GM12878 (cell line): ENCODE results near the gene OSTC. TPM values are rescaled to one million over a fixed set of nuclear protein-coding genes. Genes with fewer than 3 reads are reported as not detected.

ENCODE experiments used
- ATAC-seq: fragments of 200-7000 bp; cut with Tn5 transposase; 3 replicates; pipeline ENCODE4 v1.9.1; 2020; ENCODE audit warnings: mild to moderate bottlenecking, moderate library complexity
- BruUV-seq: library from RNA; stranded (reverse); fragments of 400-500 nt; replicated peaks from 2 replicates; lab custom pipeline; 2021; lab: Mats Ljungman, UMichigan
- CTCF ChIA-PET: fragments of 300-600 bp; sonication (Branson Sonifier 250); formaldehyde crosslinking; extraction: SDS; loops from one replicate; lab custom pipeline; 2021; ENCODE audit warnings: inconsistent platforms; lab: Yijun Ruan, JAX
- POLR2A ChIA-PET: fragments of 350-600 bp; formaldehyde crosslinking; extraction: SDS; loops from one replicate; lab custom pipeline; 2021; ENCODE audit warnings: inconsistent platforms; lab: Charles Lee
- RAD21 ChIA-PET: fragments of 300-600 bp; sonication (Branson Sonifier 250); formaldehyde crosslinking; loops from one replicate; lab custom pipeline; 2023; ENCODE audit warnings: antibody characterized with exemption; ENCODE audit not compliant: unreplicated experiment; lab: Charles Lee
- SMC1A ChIA-PET: fragments of 300-600 bp; sonication (Branson Sonifier 250); formaldehyde crosslinking; loops from one replicate; lab custom pipeline; 2023; ENCODE audit not compliant: unreplicated experiment, uncharacterized antibody; lab: Charles Lee
- DNase-seq: peaks from one replicate; pipeline ENCODE4 v3.0.0-alpha.2; 2011; ENCODE audit warnings: low read depth, low spot score
- FAIRE-seq: peaks from 3 replicates; lab custom pipeline; 2011; peaks lifted over from hg19 to GRCh38; lab: Jason Lieb, UNC
- H2AFZ ChIP-seq: 2 replicates; pipeline ENCODE4 v1.6.0; 2011; ENCODE audit warnings: low read depth, low read length, control low read depth; ENCODE audit not compliant: control insufficient read depth
- H3K27ac ChIP-seq: 2 replicates; pipeline ENCODE4 v1.5.1; 2011; ENCODE audit warnings: control low read depth; ENCODE audit not compliant: control insufficient read depth, insufficient read depth
- H3K27me3 ChIP-seq, 2 experiments: replicated peaks in 1 of 2; 2 replicates each; pipeline versions ENCODE4 v1.6.0 to v1.6.1; 2011; ENCODE audit warnings: low read length in 1 of 2; ENCODE audit not compliant: control insufficient read depth in 2 of 2, insufficient read depth in 2 of 2
- H3K36me3 ChIP-seq, 2 experiments: 2 replicates each; pipeline ENCODE4 v1.5.1; 2011; ENCODE audit warnings: low read length in 1 of 2; ENCODE audit not compliant: control insufficient read depth in 2 of 2, insufficient read depth in 2 of 2
- H3K4me1 ChIP-seq: 2 replicates; pipeline ENCODE4 v1.6.1; 2011; ENCODE audit warnings: mild to moderate bottlenecking, low read length, moderate library complexity, mixed read lengths; ENCODE audit not compliant: control insufficient read depth, insufficient read depth
- H3K4me2 ChIP-seq: 2 replicates; pipeline ENCODE4 v1.6.0; 2011; ENCODE audit warnings: control low read depth; ENCODE audit not compliant: control insufficient read depth, insufficient read depth
- H3K4me3 ChIP-seq: fragments of 200-600 bp; sonication (generic); 2 replicates; pipeline ENCODE4 v1.5.1; 2016
- H3K79me2 ChIP-seq: 2 replicates; pipeline ENCODE4 v1.6.0; 2011; ENCODE audit warnings: low read length; ENCODE audit not compliant: control insufficient read depth, insufficient read depth
- H3K9ac ChIP-seq: 2 replicates; pipeline ENCODE4 v1.8.0; 2011; ENCODE audit warnings: low read length, control low read depth, mixed read lengths; ENCODE audit not compliant: control insufficient read depth, insufficient read depth
- H3K9me3 ChIP-seq: replicated peaks from 3 replicates; pipeline ENCODE4 v1.5.1; 2011; ENCODE audit warnings: mild to moderate bottlenecking, low read length; ENCODE audit not compliant: control insufficient read depth, insufficient read depth
- H4K20me1 ChIP-seq: 2 replicates; pipeline ENCODE4 v1.6.0; 2011; ENCODE audit not compliant: control insufficient read depth, insufficient read depth
- ASH2L ChIP-seq: fragments of 300-600, 200-600 bp; sonication (generic); IDR thresholded peaks from 2 replicates; pipeline ENCODE4 v1.6.1; 2017; ENCODE audit warnings: low read depth, mild to moderate bottlenecking, borderline replicate concordance
- CREM ChIP-seq: IDR thresholded peaks from 2 replicates; pipeline ENCODE4 v1.6.1; 2014; ENCODE audit warnings: antibody characterized with exemption, low read depth
- EED ChIP-seq: sonication (generic); IDR thresholded peaks from 2 replicates; pipeline ENCODE4 v1.6.1; 2016; ENCODE audit warnings: antibody characterized with exemption, low read depth
- HDAC2 ChIP-seq: fragments of 200-600 bp; sonication (generic); IDR thresholded peaks from 2 replicates; pipeline ENCODE4 v1.6.1; 2017
- KAT2A ChIP-seq: conservative IDR thresholded peaks from 2 replicates; pipeline ENCODE4 v1.6.1; 2011; ENCODE audit warnings: low read depth, low read length; ENCODE audit not compliant: control insufficient read depth
- SMAD5 ChIP-seq: IDR thresholded peaks from 2 replicates; pipeline ENCODE4 v1.6.1; 2016; ENCODE audit warnings: antibody characterized with exemption, low read depth
- STAT3 ChIP-seq: IDR thresholded peaks from 2 replicates; pipeline ENCODE4 v1.6.1; 2011; ENCODE audit warnings: low read depth, low read length, improper control_type of control experiment
- ZBTB33 ChIP-seq: fragments of 450-650 bp; IDR thresholded peaks from 2 replicates; pipeline ENCODE4 v1.6.1; 2017; ENCODE audit warnings: mild to moderate bottlenecking
- ZNF217 ChIP-seq: fragments of 450-650 bp; IDR thresholded peaks from 2 replicates; pipeline ENCODE4 v1.6.1; 2017; ENCODE audit warnings: antibody characterized with exemption, mild to moderate bottlenecking
- WGBS: methylation state at CpG from one replicate; pipeline ENCODE4 v1.1.6; 2016; ENCODE audit warnings: low lambda C conversion rate; ENCODE audit not compliant: insufficient replicate concordance, insufficient coverage; ENCODE audit errors: missing lambda C conversion rate; 5-methylcytosine and 5-hydroxymethylcytosine counted together
- in situ Hi-C: fragments of 300-500 bp; cut with MboI; formaldehyde crosslinking; loops from 9 replicates; pipeline ENCODE4 v1.14.3; 2018; ENCODE audit warnings: mixed read lengths
- intact Hi-C: fragments of 100-400 bp; cut with micrococcal nuclease; formaldehyde crosslinking; loops from one replicate; pipeline ENCODE4 v1.14.2; 2022; ENCODE audit not compliant: unreplicated experiment
- polyA plus RNA-seq, 11 experiments: library from polyadenylated mRNA; depleted of rRNA in 4 of 11; unstranded in 6 of 11; stranded (reverse) in 5 of 11; fragments of >200 nt; fragmentation: Nextera tagmentation in 4 of 11; fragmentation: Illumina TruSeq in 1 of 11; extraction: Ambion mirVana in 4 of 11; extraction: Trizol in 1 of 11; gene quantifications; 1 replicate in 1 of 11; 2 replicates in 10 of 11; pipeline versions ENCODE4 v1.2.1 to v1.2.3, GENCODE V29; 2011 to 2016; ENCODE audit warnings: inconsistent platforms in 2 of 11, missing spikeins in 2 of 11, low read depth in 1 of 11
- total RNA-seq, 4 experiments: library from RNA; depleted of rRNA in 3 of 4; stranded (reverse); fragments of >200 nt in 3 of 4; fragmentation: Illumina TruSeq in 1 of 4; extraction: Trizol in 1 of 4; gene quantifications; 2 replicates each; pipeline versions ENCODE4 v1.2.1 to v1.2.3, GENCODE V29; 2013 to 2021
- TF ChIP-seq, protein P1 (sequence below): fragments of 450-650 bp; IDR thresholded peaks from 2 replicates; pipeline ENCODE4 v1.6.1; 2018; ENCODE audit warnings: borderline replicate concordance, mild to moderate bottlenecking; ENCODE audit not compliant: partially characterized antibody
- TF ChIP-seq, protein P2 (sequence below): fragments of 450-650 bp; formaldehyde crosslinking; IDR thresholded peaks from 2 replicates; pipeline ENCODE4 v1.4.0; 2022; ENCODE audit warnings: mild to moderate bottlenecking, moderate library complexity
- TF ChIP-seq, protein P3 (sequence below): fragments of 450-650 bp; IDR thresholded peaks from 2 replicates; pipeline ENCODE4 v1.6.1; 2017; ENCODE audit warnings: borderline replicate concordance

The OSTC gene
- total and polyA plus RNA-seq, 10 of the 15 experiments (the other 5 are each of a cell fraction or from before 2014, with no cell fraction given): 106 to 681 (median 181) TPM

GRCh38 chr4:108695062-108695461 is 44.7 kb downstream of the OSTC start (continued):
- no peak for TF ChIP-seq CREM
- TF ChIP-seq, protein P1, sequence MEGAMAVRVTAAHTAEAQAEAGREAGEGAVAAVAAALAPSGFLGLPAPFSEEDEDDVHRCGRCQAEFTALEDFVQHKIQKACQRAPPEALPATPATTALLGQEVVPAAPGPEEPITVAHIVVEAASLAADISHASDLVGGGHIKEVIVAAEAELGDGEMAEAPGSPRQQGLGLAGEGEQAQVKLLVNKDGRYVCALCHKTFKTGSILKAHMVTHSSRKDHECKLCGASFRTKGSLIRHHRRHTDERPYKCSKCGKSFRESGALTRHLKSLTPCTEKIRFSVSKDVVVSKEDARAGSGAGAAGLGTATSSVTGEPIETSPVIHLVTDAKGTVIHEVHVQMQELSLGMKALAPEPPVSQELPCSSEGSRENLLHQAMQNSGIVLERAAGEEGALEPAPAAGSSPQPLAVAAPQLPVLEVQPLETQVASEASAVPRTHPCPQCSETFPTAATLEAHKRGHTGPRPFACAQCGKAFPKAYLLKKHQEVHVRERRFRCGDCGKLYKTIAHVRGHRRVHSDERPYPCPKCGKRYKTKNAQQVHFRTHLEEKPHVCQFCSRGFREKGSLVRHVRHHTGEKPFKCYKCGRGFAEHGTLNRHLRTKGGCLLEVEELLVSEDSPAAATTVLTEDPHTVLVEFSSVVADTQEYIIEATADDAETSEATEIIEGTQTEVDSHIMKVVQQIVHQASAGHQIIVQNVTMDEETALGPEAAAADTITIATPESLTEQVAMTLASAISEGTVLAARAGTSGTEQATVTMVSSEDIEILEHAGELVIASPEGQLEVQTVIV: no peak
- TF ChIP-seq ZBTB33: no peak
- no peak for TF ChIP-seq EED

DNA sequence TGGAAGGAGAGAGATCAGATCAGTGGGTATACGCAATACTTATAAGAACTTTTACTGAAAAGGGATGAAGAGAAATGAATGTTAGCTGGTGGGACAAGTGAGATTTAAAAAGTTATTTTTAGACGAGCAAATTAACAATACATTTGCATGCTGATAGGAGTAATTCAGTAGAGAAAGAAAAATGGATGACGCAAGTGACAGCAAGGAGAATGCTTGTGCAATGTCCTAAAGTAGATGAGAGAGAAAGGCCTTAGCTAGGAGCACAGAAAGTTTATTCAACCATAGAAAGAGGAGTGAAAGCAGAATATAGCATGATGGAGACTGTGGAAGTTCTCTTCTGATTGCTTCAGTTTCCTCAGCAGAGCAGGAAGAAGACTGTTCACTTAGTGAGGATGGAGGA is 45.8 kb downstream of the OSTC start:
- H3K79me2 ChIP-seq: no peaks in the 10 kb centered on the region
- intact Hi-C loops (no loop called here), in situ Hi-C loops (no loop called here)
- H3K27ac ChIP-seq: no peak overlapping the region
- H2AFZ ChIP-seq: no peak overlapping the region
- ATAC-seq (no peak), FAIRE-seq (no peak), DNase-seq (no peak)
- no peaks in the 10 kb centered on the region for H4K20me1 ChIP-seq
- no peaks in the 10 kb centered on the region for H3K27me3 ChIP-seq
- POLR2A ChIA-PET: no interaction called here
- RAD21 ChIA-PET: no interaction called here
- CTCF ChIA-PET: interaction anchor here (1.2 kb wide), 1 partner anchor 12 kb away, joined by 3 read pairs; no protein-coding TSS in a partner anchor
- H3K9me3 ChIP-seq: no peaks in the 10 kb centered on the region
- H3K4me3 ChIP-seq: no peak overlapping the region
- BruUV-seq: no TSS peak
- WGBS: 21% methylated on average over 3 of the region's 3 CpGs
- no peaks in the 10 kb centered on the region for H3K36me3 ChIP-seq
- no peaks in the 10 kb centered on the region for H3K4me1 ChIP-seq
- SMC1A ChIA-PET: no interaction called here
- no peak overlapping the region for H3K9ac ChIP-seq
- no peak overlapping the region for H3K4me2 ChIP-seq
- TF ChIP-seq HDAC2 (no peak), ZNF217 (no peak), ASH2L (no peak), CREM (no peak), KAT2A (no peak), STAT3 (no peak), SMAD5 (no peak)
- TF ChIP-seq, protein P2, sequence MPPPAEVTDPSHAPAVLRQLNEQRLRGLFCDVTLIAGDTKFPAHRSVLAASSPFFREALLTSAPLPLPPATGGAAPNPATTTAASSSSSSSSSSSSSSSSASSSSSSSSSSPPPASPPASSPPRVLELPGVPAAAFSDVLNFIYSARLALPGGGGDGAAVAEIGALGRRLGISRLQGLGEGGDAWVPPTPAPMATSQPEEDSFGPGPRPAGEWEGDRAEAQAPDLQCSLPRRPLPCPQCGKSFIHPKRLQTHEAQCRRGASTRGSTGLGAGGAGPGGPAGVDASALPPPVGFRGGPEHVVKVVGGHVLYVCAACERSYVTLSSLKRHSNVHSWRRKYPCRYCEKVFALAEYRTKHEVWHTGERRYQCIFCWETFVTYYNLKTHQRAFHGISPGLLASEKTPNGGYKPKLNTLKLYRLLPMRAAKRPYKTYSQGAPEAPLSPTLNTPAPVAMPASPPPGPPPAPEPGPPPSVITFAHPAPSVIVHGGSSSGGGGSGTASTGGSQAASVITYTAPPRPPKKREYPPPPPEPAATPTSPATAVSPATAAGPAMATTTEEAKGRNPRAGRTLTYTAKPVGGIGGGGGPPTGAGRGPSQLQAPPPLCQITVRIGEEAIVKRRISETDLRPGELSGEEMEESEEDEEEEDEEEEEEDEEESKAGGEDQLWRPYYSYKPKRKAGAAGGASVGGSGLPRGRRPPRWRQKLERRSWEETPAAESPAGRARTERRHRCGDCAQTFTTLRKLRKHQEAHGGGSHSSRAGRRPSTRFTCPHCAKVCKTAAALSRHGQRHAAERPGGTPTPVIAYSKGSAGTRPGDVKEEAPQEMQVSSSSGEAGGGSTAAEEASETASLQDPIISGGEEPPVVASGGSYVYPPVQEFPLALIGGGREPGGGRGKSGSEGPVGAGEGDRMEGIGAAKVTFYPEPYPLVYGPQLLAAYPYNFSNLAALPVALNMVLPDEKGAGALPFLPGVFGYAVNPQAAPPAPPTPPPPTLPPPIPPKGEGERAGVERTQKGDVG: no peak
- TF ChIP-seq, protein P3, sequence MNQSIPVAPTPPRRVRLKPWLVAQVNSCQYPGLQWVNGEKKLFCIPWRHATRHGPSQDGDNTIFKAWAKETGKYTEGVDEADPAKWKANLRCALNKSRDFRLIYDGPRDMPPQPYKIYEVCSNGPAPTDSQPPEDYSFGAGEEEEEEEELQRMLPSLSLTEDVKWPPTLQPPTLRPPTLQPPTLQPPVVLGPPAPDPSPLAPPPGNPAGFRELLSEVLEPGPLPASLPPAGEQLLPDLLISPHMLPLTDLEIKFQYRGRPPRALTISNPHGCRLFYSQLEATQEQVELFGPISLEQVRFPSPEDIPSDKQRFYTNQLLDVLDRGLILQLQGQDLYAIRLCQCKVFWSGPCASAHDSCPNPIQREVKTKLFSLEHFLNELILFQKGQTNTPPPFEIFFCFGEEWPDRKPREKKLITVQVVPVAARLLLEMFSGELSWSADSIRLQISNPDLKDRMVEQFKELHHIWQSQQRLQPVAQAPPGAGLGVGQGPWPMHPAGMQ: no peak
